ENCODE measurements around the gene HDAC10.

Gene HDAC10

DNA sequence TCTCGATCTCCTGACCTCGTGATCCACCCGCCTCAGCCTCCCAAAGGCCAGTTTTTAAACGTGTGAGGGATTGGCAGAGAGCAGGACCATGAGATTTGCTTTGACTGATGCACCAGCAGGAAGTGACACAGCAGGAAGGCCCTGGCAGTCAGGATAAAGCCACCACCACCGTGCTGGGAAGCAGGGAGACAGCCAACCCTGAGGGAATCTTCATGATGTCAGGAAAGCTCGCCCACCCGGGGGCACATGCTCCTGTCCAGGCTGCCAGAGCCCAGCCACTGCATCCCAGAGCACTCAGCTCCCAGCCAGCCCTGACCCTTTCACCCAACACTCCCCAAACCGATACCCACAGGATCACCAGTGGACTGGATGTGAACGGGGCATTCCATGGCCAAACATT, 12.3 kb downstream of the HDAC10 start:
- DNase-seq (ENCODE audit: low read depth) = no peak

DNA sequence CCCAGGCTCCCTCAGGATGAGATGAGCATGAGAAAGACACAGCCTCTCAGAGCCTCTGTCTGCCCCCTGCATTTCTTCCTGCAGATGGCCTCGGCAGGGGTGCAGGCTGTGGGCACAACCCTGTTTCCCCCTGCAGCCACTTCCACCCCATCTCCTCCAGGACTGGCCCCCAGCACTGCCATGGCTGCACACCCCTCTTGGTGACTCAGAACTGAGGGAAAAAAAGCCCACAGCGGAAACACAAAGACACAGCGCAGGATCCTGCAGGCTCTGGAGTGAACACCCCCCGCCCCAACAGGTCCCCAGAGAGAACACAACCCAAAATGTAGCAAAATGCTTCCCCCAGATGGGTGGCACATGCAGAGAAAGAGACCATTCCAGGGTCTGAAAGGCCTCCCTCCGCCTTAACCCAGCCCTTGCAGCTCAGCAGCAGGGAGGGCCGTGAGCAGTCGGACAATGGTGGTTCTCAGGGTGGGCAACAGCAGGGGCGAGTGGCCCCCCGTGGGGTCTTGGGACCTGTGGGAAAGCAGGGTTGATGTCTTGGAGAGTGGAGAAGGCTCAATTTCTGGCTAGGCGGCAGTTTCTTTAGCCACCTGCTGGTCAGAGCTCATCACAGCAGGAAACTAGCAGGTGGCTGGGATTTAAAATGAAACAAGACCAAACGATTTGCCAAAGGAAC, 14.2 kb downstream of the HDAC10 start:
- DNase-seq (ENCODE audit: low read depth) = no peak

GRCh38 chr22:50233223-50233622, 17.8 kb downstream of the HDAC10 start:
- DNase-seq (ENCODE audit: low read depth) = no peak

- no peak for DNase-seq (ENCODE audit: low read depth)
Observed at GRCh38 chr22:50232481-50233151, 18.4 kb downstream of the HDAC10 start.

GRCh38 chr22:50229370-50229769, 21.7 kb downstream of the HDAC10 start:
- DNase-seq (ENCODE audit: low read depth) = no peak

DNA sequence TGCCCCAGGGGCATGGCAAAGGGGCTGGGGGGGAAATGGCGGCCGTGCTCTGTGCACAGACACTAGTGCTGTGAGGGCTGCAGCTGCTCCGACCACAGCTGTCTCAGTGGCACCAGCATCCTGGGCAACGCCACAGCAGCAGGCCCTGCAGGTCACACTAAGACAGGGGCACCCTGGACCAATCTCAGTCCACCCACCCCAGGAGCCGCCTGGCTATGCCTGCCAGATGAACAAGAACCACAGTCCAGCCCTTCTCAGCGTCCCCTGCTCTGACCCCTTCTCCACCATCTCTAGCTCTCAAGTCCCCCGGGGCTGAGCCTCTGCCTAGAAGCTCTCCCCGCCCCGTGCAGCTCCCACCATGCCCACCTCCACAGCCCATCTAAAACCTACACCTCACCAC, 22.7 kb downstream of the HDAC10 start:
- DNase-seq (ENCODE audit: low read depth) = no peak

GRCh38 chr22:50227579-50228215, 23.4 kb downstream of the HDAC10 start:
- DNase-seq (ENCODE audit: low read depth) = no peak

GRCh38 chr22:50226875-50227165, 24.2 kb downstream of the HDAC10 start:
- DNase-seq (ENCODE audit: low read depth) = no peak

GRCh38 chr22:50226063-50226874, 24.8 kb downstream of the HDAC10 start:
- no peak for DNase-seq (ENCODE audit: low read depth)

GRCh38 chr22:50225200-50225969, 25.7 kb downstream of the HDAC10 start:
- DNase-seq (ENCODE audit: low read depth) = no peak

DNA sequence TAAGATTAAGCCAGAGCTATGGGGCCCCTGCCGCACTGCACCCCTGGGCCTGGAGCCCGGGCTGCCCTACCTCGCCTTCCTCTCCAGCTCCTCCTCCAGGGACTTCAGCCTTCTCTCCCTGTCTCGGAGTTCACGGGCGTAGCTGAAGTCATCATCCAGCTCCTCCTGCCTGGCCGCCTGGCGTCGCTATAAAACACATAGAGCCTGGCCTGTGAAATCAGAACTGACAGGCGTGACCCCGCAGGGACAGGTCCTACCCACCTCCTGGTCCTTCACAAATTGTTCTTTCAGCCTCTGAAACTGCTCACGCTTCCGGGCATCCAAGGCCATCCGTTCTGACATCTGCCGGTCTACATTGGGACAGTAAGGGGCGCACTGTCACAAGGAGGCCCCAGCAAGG, 27.0 kb downstream of the HDAC10 start:
- no peak for DNase-seq (ENCODE audit: low read depth)

- DNase-seq (ENCODE audit: low read depth) = no peak
Observed at GRCh38 chr22:50222508-50222907, 28.6 kb downstream of the HDAC10 start.

DNA sequence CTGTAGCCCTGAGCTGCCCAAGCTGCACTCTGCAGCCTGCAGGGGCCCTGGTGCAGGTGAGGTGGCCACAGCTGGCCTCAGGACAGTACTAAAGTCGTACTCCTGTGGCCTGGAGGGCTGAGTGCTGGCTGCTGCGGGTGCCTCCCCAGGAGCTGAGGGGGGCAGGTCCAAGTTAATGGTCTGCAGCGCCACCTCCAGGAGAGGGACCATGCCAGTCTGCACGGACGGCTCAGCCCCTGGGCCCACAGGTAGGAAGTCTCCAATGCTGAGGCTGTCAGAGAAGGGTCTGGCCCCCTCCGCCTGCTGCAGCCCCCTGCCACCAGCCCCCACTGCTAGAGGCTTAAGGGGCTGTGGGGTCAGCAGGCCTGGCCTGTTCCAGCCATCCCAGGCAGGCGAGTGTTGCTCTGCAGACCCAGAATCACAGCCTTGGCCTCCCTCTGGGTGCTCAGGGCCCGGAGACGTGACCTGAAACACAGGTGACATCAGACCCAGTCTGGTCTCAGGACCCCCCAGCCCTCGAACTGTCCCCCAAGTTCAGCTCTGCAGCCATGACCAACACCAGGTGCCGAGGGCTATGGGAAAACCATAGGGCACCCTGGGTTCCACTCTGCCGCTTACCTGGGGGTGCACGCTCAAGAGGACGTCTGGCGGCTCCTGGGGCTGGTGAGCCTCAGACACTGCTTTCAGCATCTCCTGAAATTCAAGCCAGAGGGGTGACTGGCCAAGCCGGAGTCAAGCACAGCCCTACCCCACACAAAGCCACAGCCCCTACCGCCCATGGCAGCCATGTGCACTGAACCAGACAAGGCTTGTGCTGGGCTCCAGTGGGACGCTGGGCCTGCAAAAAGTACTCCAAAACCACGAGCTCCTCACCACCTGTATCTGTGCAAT, 29.4 kb downstream of the HDAC10 start:
- no peak for DNase-seq (ENCODE audit: low read depth)

DNA sequence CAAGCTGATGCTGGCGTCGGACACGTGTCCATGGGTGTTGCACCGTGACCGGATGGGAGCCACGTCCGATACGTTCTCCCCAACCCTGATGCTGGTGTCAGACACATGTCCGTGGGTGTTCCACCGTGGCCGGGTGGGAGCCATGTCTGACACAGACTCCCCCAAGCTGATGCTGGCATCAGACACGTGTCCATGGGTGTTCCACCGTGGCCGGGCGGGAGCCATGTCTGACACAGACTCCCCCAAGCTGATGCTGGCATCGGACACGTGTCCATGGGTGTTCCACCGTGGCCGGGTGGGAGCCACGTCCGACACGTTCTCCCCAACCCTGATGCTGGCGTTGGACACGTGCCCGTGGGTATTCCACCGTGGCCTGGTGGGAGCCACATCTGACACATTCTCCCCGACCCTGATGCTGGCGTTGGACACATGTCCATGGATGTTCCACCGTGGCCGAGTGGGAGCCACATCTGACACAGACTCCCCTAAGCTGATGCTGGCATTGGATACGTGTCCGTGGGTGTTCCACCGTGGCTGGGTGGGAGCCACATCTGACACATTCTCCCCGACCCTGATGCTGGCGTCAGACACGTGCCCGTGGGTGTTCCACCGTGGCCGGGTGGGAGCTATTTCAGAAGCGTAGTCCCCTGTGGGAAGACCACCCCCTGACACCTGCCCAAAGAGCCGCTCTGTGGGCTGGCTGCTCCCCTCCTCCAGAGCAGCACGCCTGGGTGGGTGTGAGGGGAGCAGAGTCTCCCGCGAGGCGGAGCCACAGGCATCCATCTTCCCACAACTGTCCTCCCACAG, 30.3 kb downstream of the HDAC10 start:
- no peak for DNase-seq (ENCODE audit: low read depth)

DNA sequence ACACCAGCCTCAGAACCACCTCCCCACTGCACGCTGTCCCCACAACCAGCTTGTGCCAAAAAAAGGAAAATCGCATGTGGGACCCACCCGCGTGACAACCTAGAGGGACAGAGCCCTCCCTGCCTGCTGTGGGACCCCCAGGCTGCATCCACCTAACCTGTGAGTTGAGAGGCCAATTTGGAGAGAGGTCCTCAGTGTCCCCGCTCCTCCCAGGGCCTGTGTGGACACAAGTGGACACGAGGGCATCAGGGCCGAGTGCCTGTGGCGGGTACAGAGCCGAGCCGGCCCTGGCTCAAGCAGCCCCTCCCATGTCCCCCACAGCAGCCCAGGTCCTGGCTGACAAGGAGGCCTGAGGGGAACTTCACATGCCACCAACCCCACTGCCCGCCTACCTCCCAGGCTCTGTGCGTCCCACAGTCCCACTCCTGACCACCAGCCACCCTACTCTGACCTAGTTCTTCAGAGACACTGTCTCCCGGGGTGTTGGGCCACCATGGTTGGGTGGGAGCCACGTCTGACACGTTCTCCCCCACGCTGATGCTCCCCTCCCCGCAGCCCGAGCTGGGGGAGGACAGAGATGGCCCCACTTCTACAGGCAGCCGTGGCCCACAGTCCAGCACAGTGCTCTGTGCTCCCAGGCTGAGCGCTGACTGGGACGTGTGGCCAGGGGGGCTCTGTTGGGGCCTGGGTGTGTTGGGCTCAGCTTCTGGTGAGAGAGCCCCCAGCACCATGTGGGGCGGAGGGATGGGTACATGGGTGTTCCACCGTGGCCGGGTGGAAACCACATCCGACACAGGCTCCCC, 31.1 kb downstream of the HDAC10 start:
- DNase-seq (ENCODE audit: low read depth) = no peak

GRCh38 chr22:50218996-50219727, 31.9 kb downstream of the HDAC10 start:
- DNase-seq (ENCODE audit: low read depth) = no peak

- no peak for DNase-seq (ENCODE audit: low read depth)
Observed at GRCh38 chr22:50218153-50218995, 32.7 kb downstream of the HDAC10 start.

Data from T follicular helper cell (primary cell).